GM12873 (cell line): Measurements from ENCODE around the gene ATP8A1.

ENCODE experiments used
- TF ChIP-seq, protein P1 (sequence below): IDR thresholded peaks from 2 replicates; pipeline ENCODE4 v1.5.1; 2012; ENCODE audit warnings: low read depth, mild to moderate bottlenecking, moderate library complexity, low read length, control low read depth; ENCODE audit not compliant: insufficient read depth; ENCODE audit errors: missing control alignments

The ATP8A1 gene

DNA sequence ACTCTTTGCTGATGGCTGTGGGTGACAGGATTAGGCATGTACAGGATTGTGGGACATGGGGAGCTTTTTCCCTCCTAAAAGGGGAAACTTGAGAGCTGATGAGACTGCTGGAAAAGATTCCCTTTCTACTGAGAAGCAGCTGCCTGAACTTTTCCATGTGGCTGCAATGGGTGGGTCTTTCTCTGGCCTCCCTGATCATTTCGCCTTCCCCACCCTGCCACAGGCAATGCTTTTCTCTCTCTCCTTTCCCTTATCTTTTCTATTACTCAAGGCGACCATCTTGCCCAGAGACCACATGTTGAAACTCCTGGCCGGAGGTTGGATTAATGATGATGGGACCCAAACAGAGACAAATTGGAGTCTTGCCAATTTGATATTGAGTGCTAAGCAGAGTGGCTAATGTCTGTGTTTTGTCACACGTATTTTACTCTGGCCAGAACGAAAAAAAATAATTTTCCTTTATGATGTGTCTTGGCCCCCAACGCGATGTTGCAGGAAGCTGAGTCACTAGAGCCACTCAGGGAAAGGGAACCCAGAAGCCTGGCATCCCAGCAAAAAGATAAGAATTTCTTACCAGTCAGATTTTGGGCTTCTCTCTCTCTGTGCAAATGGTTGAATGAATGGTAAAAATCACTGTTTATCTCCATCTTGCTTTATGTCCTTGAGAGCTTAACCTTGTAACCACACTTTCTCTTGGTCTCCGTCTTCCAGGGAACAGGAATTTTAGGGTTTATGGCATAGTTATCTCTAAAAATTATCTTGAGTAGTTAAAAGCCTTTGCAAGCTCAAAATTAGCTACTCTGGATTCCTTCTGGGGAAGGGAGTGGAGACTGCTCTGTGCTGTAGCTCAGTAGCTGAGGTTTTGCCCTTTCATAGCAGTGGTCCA lies 19.4 kb upstream of the ATP8A1 start:
- TF ChIP-seq, protein P1, sequence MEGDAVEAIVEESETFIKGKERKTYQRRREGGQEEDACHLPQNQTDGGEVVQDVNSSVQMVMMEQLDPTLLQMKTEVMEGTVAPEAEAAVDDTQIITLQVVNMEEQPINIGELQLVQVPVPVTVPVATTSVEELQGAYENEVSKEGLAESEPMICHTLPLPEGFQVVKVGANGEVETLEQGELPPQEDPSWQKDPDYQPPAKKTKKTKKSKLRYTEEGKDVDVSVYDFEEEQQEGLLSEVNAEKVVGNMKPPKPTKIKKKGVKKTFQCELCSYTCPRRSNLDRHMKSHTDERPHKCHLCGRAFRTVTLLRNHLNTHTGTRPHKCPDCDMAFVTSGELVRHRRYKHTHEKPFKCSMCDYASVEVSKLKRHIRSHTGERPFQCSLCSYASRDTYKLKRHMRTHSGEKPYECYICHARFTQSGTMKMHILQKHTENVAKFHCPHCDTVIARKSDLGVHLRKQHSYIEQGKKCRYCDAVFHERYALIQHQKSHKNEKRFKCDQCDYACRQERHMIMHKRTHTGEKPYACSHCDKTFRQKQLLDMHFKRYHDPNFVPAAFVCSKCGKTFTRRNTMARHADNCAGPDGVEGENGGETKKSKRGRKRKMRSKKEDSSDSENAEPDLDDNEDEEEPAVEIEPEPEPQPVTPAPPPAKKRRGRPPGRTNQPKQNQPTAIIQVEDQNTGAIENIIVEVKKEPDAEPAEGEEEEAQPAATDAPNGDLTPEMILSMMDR, result no peak

DNA sequence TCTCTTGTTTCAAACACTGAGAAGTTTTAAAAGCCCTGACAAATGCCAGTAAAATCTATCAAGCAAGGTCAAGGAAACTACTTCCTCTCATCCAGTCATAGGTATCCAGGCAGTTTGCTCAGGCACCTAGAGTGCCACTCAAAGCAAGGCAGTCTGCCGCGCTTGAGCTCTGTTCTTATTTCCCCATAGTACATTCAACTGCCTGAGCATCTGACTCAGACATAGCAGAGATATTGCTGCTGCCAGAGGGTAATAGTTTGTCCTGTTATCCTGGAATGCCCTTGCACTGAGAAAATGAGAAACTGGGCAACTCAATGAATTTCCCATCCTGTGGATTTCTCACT lies 16.1 kb upstream of the ATP8A1 start:
- TF ChIP-seq, protein P1, result no peak

DNA sequence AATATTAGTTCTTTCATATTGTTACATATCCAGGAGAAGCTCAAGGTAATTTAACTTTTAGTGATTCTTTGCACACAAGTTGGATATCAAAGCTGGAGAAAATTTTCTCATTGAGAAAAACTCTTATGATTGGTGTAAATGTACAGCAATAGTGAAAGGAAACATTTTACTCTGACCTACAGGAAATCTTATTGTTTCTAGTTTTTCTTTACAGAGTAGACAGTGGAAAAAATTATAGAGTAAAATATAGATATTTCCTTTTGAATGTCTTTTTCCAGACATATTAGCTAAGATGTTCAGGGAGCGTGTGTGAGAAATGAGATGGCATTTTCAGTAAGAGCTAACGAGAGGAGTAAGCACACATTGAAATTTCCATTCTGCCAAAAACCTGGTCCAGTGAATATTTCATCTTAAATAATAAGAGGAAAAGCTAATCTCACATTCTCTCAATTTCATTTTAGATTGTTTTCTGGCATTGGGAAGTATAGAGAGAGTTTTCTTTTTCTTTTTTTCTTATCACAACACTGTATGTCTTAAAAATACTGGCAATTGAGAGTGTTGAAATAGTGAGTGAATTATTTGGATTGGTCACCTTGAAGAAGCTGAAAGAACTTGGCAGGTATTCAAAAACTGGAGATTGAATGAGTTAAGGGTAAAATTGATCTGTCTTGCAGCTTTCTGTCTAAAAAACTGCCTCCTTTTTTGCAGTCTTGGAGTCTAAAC lies 15.6 kb upstream of the ATP8A1 start:
- TF ChIP-seq, protein P1, result no peak

DNA sequence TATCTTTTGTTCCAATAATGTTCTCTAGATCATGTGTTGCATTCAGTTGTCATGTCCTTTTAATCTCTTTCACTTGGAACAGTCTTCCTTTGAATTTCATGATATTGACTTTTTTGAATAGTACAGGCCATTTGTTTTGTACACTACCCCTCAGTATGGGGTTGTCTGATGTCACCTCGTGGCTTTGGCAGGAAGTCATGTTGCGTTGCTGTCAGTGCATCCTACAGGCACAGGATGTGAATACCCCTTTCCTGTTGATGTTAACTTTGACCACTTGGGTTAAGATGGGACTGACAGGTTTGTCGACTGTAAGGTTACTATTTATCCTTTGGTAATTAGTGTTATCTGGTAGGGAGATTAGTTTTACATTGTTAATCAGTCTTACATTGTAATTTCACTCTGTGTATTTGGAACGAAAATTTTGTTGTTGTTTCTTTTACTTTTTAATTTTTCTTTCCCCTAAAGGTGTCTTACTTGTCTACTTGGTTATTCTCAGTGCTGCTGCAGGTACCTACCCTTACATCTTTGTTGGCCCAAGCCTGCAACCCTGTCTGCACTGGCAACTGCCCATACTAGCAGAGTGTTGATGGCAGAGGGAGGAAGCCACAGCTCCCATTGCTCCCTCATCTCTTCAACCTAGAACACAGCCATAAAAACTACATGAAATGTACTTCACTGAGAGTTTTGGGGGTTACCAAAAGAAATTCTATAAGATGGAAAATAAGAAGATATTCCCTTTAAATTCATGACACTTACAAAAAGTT lies 14.7 kb upstream of the ATP8A1 start:
- TF ChIP-seq, protein P1, result no peak

DNA sequence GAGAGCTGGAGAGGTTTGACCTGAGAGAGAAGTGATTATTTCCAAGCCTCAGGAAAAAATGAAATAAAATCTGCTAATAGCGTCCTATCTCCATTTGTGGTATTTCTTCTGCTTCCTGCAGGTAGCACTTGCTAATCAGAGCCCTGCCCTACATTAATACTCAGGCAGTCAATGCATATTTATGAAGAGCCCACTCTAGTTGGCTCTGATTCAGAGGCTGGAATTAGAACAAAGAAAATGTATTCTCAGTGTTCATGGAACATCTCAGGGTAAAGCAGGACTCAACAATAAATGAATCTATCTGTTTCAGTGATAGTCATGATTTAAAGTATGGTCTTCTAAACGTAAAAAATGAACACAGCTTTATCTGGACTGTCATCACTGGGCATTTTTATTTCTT lies 1.4 kb upstream of the ATP8A1 start:
- TF ChIP-seq, protein P1, result no peak

DNA sequence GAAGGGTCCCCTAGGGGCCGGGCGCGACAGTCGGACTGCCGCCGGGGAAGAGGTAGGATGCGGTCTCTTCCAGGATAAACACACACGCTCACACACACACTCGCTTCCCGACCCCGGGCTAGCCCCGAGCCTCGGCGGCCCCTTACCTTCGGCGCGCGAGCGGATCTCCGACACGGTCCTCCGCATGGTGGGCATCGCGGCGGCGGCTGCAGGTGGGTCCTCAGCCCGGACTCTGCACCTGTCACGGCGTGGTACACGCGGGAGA lies 294 bp downstream of the ATP8A1 start:
- TF ChIP-seq, protein P1, result peak; percentile 6
